NCI-H460 (cell line): ENCODE data around the gene TMEM151A. TPM values are rescaled to one million over a fixed set of nuclear protein-coding genes. Genes with fewer than 3 reads are reported as not detected.
A peak's percentile ranks its signal among the peaks of the same experiment; 100 is the strongest.

Source experiments
- DNase-seq: peaks from one replicate; pipeline ENCODE4 v3.0.0-alpha.2; 2016; ENCODE audit warnings: low read depth; ENCODE audit errors: extremely low read depth
- total RNA-seq: library from RNA; depleted of rRNA; stranded (reverse); fragments of >200 nt; shearing (Covaris generic); gene quantifications from 2 replicates; pipeline ENCODE4 v1.2.3, GENCODE V29; 2014

The TMEM151A gene
- total RNA-seq, 1 experiment from 2014 or later: 0.32 TPM

- DNase-seq: peak; percentile 83
These were observed 8.9 kb upstream of the TMEM151A start for GRCh38 chr11:66282468-66283455.

DNA sequence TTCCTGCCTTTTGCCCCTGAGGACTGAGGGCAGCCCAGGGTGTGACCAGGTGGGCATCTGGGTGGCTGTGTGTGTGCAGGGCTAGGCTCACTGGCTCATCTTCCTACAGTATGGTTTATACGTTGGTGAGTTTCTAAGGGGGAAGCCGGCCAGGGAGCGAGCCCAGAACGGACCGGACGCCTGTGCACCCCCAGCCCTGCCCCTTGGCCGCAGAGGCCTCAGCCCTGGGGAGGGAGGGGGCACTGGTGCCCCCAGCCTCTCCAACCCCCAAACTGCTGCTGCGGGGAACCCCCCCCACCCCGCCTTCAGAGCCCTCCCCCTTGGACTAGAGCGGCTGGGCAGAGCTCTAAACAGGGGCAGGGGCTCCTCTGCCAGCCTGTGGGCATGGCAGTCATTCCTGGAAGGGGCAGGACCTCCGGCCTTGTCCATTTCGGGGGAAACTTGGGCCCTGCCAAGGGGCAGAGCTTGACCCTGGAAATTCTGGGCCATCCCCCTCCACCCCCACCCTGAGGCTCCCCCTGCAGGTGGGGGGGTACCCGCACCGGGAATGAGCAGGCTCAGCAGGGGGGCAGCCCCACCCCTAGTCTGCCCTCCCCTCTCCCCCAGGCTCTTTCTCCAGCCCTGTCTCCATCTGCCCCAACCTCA, 8.1 kb upstream of the TMEM151A start:
- no peak for DNase-seq

DNA sequence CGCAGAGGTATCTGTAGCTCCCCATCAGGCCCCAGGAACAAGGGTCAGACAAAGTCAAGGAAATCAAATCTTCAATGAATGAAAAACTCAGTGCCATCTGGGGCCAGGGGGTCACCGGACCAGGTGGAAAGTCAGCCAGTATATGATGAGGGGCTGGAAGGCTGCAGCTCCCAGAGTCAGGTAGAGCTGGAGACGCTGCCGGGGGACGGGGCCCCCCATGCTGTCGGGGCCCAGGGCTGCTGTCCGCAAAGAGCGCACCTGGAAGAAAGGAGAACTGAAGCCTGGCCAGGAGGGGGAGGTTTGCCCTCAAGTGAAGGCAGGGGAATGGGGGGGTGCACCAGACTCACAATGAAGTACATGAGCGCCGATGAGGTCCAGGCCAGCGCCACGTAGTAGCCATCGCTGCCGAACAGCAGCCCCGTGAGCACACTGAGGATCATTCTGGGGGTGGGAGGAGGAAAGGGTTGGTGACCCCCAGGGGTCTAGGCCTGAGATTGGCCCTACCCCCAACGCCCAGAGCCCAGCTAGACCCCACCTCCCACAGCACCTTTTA, 7.1 kb upstream of the TMEM151A start:
- DNase-seq: no peak

DNA sequence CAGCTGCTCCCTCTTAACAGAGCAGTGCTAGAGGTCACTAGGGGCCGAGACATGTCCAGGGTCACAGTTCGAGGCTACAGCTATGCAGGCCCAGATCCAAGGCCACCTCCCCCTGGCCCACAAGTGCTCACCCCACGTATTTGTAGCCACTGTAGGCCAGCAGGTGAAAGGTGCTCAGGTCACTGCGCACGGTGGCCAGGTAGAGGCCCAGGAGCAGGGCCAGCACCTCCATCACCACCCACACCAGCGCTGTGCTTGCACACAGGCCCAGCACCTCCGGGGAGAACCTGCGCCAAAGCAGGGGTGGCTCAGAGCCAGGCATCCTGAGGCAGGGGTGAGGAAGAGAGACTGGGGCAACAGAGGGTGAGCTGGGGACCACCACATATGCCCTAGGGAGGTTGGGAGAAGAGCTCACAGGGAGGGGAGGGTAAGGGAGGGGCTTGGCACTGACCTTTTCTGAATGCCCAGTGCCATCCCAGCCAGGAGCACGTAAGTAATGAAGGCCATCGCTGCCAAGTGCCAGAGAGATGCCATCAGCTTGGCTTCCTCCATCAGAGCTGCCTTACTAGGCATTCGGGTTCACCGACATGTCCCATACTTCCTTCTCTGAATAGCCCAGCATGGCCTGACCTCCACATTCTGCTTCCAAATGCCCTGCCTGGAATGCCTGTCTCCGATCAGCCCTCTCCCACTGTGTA, 6.3 kb upstream of the TMEM151A start:
- DNase-seq: no peak

- no peak for DNase-seq
These were observed 5.0 kb upstream of the TMEM151A start for GRCh38 chr11:66286699-66287098.

GRCh38 chr11:66287211-66287888, 4.3 kb upstream of the TMEM151A start:
- no peak for DNase-seq

- DNase-seq: no peak
These were observed 3.6 kb upstream of the TMEM151A start for GRCh38 chr11:66287889-66288670.

DNA sequence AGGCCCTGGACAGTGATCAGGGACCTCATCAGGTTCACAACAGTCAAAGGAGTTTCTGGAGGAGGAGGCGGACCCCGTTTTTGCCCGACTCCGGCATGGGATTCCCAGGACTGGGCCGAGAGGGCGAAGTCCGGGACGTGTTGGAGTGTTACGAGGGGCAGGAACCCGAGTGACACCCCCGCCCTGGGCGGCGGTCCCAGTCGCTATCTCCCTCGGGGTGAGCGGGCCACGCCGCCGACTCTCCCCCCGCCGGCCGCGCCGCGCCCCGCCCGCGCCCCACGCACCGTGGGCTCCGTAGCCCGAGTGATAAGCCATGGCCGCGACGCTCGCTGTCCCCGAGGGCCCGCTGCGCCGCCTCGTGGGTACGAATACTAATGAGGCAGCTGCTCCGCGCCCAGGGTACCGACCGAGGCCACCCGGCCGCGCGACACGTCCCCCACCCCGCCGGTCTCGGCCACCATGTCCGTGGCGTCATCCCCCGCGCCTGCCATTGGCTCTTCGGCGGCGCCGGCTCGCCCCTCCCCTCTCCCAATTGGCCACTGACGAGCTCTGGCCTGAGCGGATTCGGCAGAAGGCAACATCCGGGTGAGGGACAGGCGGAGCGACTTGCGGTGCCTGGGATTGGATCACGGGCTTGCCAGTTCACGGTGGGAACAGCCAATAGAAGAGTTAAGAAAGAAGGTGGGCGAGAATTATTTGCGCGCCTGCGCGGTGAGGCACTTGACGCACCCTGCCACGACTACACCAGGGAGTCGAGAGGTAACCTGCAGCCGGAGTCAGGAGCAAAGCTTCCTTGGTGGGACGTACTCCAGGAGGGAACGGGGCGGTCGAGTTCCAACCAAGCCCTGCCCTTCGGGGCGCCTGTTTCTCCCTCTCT, 2.8 kb upstream of the TMEM151A start, which contains the start of gene YIF1A:
Gene YIF1A, minus strand, starts transcription at position 473 of the 877 bp plus-strand sequence. Its CDS starts 158 bp downstream, at position 315.
- DNase-seq: peak; percentile 97

DNA sequence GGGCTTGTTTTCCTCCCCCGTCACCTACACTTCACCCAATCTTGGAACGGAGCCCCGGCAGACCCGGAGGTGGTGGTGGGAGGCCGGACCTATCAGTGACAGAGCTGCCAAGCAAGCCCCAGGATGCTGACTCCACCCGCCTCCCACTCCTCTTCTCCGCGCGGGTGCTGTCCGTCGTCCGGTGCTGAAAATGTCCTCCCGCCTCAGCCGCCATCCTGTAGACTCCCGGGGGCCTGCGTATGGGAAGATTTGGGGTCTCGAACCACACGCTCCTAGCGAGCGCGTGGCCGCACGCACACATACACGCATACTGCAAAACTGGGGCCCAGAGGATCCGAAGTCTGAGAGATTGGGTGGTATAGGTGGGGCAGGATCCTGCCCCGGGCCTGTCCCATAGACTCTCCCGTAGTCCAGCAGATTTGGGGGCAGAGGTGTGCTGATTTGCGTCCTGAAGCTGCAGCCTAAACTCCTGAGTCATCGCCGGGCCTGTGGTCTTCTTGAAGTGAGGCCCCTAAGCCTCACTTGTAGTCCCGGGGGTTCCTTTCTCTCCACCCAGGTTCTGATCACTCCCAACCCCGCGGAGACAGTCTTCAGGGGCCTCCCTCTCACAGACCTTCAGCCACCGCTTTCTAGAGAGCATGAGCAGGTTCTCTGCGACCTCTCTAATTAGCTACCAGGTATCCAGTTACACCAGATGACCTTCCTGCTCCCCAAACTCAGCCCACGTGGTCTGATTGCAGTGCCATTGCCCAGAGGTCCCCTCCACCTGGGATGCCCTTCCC, 2.0 kb upstream of the TMEM151A start:
- DNase-seq: peak; percentile 40

DNA sequence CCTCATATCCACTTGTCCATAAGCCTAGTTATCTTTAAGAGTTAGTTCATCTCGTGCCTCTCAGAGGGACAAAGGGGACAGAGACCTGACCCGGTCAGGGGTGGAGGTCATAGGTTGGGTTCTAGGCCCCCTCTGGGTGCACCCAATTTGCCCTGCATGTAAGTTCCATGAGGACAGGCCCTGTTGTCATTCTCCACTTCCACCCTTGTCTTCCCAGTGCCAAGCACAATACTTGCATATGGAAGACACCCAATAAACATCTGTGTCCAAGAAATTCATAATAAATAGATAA, 1.4 kb upstream of the TMEM151A start:
- DNase-seq: no peak

GRCh38 chr11:66291303-66291705, 390 bp upstream of the TMEM151A start:
- no peak for DNase-seq

DNA sequence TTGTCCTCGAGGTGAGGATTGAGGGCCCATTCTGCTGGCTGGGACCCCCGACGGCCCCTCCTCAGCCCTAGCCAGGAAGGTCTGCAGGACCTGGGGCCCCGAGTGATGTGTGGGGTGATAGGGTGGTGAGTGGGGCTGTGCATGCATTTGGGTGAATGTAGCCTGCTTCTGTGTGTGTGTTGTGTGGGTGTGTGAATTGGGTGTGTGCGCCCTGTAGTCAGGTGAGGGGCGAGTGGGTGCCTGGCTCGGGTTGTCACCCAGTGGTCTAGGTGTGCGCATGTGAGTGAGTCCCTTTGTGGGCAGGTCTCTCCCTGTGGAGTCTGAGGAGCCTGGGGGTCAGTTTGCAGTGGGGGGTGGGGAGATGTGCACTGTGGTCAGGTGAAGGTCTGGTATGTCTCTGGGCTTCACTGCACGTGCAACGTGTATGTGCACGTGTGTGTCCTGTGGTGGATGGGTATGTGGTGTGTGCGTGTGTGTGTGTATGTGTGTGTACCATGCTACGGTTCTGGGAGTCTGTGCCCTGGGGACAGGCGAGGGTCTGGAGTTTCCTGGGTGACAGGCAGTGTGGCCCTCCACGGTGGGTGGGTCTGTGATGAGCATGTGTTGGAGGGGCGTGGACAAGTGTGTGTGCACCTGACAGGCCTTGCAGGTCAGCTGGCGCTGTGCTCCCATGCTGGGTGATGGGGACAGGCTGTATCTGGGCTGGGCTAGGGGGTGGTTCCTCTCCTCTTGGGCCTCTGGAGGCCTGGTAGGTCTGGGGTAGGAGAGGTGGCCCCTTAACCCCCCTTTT, 1.0 kb downstream of the TMEM151A start:
- DNase-seq: no peak

DNA sequence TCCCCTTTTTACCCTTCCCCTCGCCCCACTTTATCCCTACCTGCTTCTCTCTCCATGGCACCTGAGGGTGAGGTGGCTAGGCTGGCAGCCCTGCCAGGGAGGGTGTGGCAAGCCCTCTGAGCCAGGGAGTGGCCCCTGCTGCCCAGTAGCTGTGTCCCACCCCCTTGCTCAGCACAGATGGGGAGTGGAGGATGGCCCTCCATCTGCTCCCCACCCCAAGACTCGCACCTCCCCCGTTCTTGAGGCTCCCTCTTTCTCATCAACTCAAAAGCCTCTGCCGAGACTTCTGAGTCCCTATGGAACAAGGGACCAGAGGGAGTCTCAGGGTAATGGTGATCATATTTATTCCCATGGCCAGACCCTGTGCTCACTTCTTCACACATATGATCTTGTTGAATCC, 1.7 kb downstream of the TMEM151A start:
- DNase-seq: no peak

DNA sequence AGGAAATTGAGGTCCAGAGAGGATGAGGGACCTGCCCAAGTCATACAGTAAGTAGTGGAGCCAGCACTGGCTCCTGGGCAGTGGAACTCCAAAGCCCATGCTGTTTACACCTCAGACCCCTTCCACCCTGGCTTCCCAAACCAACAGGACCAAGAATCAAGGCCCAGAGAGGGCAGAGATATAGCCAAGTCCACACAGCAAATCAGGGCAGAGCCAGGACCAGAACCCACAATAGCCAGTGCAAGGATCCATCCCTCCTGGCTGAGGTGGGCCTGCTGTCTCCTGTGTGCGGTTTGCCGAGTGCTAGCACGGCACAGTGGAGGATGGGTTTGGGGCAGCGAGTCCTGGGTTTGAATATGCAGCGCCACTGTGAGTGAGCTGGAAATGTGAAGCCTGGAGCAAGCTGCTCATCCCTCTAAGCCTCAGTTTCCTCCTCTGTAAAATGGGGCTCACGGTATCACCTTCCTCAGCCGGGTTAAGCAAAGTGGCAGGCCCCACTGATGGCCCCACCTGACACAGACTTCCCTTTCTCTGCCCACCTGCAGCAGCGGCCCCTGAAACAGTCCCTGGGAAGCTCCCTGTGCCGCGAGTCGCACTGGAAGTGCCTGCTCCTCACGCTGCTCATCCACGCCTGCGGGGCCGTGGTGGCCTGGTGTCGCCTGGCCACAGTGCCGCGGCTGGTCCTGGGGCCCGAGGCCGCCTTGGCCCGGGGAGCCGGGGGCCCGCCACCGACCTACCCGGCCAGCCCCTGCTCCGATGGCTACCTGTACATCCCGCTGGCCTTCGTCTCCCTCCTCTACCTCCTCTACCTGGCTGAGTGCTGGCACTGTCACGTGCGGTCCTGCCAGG, 2.3 kb downstream of the TMEM151A start:
- no peak for DNase-seq

GRCh38 chr11:66294626-66295620, 3.2 kb downstream of the TMEM151A start:
- no peak for DNase-seq
